Upper lobe of left lung (tissue), 6 donors: ENCODE measurements around the gene CENPN. TPM values are rescaled to one million over a fixed set of nuclear protein-coding genes. Genes with fewer than 3 reads are reported as not detected.

ENCODE experiments used
- ATAC-seq, 2 donors: fragments of 200-7000 bp; cut with Tn5 transposase; one replicate each; pipeline ENCODE4 v1.9.1; 2022; ENCODE audit warnings: mild to moderate bottlenecking in 2 of 2, moderate library complexity in 2 of 2; ENCODE audit not compliant: low FRiP score in 2 of 2
- DNase-seq, 2 donors: peaks; one replicate each; pipeline ENCODE4 v3.0.0-alpha.2; 2019 to 2020
- H3K27ac ChIP-seq, 4 donors: fragments of 200-600 bp; sonication (generic); one replicate each; pipeline ENCODE4 v1.5.1; 2016 to 2019
- H3K27me3 ChIP-seq, 4 donors: fragments of 200-600 bp; sonication (generic); one replicate each; pipeline ENCODE4 v1.5.1; 2017 to 2019
- H3K36me3 ChIP-seq, 4 donors: fragments of 200-600 bp; sonication (generic); one replicate each; pipeline ENCODE4 v1.5.1; 2016 to 2019
- H3K4me1 ChIP-seq, 4 donors: fragments of 200-600 bp; sonication (generic); one replicate each; pipeline ENCODE4 v1.5.1; 2018 to 2019
- H3K4me3 ChIP-seq, 4 donors: fragments of 200-600 bp; sonication (generic); one replicate each; pipeline ENCODE4 v1.5.1; 2017 to 2019; ENCODE audit warnings: mild to moderate bottlenecking in 2 of 4, moderate library complexity in 1 of 4
- H3K9me3 ChIP-seq, 4 donors: fragments of 200-600 bp; sonication (generic); one replicate each; pipeline ENCODE4 v1.5.1; 2018 to 2019
- EP300 ChIP-seq, 4 donors: sonication (generic); formaldehyde crosslinking; IDR thresholded peaks; one replicate each; pipeline ENCODE4 v1.5.1; 2017; ENCODE audit warnings: antibody characterized with exemption in 4 of 4, control low read depth in 2 of 4
- POLR2A ChIP-seq, 4 donors: fragments of 450-650 bp; IDR thresholded peaks; one replicate each; pipeline ENCODE4 v1.5.1; 2016 to 2017; ENCODE audit warnings: antibody characterized with exemption in 4 of 4, mild to moderate bottlenecking in 2 of 4
- POLR2AphosphoS5 ChIP-seq, 2 donors: sonication (generic); formaldehyde crosslinking; IDR thresholded peaks; one replicate each; pipeline ENCODE4 v1.5.1; 2017; ENCODE audit warnings: antibody characterized with exemption in 2 of 2
- WGBS, 2 donors: methylation state at CpG; one replicate each; pipeline ENCODE4 v1.1.5; 2017 to 2018; 5-methylcytosine and 5-hydroxymethylcytosine counted together
- total RNA-seq, 6 donors: library from RNA; depleted of rRNA in 4 of 6; stranded (reverse); fragments of >200 nt in 4 of 6; gene quantifications; one replicate each; pipeline versions ENCODE4 v1.1.0 to v1.2.1, GENCODE V29; 2016 to 2021
- TF ChIP-seq, protein P1 (sequence below), 6 experiments: fragments of 450-650 bp in 4 of 6; fragments of 200-600 bp in 2 of 6; sonication (generic) in 2 of 6; IDR thresholded peaks; one replicate each; pipeline ENCODE4 v1.5.1; 2016 to 2019; ENCODE audit warnings: antibody characterized with exemption in 6 of 6
- donor health status: DM: no; HTN: no; CAD: no; lungs with moderate emphysema.
- donor health status: DM: no; HTN: yes; CAD: no; lungs with severe emphysema.

Gene CENPN
- total RNA-seq, 6 donors from 2014 or later = 3.1 to 10.9 (median 7.1) TPM

DNA sequence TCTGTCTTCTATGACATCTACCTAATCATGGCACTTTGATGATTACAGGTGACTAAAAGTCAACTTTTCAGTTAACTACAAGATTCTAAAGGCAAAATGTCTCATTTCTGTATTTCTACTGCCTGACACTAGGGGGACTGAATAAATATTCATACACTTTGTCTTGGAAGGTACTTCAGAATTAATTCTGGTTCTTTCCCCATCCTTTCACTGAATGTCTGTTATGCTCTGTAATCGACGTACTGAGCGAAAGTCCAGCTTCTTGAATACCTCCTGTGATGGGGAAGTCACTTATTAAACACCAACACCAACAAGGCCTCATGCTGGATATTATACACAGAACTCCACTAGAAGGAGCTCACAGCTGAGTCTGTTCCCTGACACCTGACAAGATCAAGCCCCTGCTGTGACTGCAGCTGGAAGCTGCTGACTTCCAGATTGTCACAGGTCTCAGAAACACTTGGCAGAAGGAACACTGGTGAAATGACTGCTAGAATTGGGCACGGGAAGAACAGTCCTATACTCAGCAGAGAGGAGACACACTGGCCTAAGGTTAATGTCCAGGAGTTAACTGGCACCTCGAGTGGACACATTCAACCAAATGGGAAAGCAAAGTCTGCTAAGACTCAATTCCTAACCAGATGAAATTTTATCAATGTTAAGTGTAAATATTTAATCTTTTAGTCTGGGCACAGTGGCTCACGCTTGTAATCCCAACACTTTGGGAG is 32.2 kb upstream of the CENPN start:
- Histone ChIP-seq H3K4me1 (no peaks in the 10 kb centered on the region), H3K36me3 (peaks cover 0 to 21% (median 7%) of the 10 kb centered on the region in 4 donors), H3K27me3 (no peaks in the 10 kb centered on the region), H3K9me3 (no peaks in the 10 kb centered on the region), H3K27ac (no peak overlapping the region), H3K4me3 (no peak overlapping the region)
- no peak for ATAC-seq
- TF ChIP-seq, protein P1, sequence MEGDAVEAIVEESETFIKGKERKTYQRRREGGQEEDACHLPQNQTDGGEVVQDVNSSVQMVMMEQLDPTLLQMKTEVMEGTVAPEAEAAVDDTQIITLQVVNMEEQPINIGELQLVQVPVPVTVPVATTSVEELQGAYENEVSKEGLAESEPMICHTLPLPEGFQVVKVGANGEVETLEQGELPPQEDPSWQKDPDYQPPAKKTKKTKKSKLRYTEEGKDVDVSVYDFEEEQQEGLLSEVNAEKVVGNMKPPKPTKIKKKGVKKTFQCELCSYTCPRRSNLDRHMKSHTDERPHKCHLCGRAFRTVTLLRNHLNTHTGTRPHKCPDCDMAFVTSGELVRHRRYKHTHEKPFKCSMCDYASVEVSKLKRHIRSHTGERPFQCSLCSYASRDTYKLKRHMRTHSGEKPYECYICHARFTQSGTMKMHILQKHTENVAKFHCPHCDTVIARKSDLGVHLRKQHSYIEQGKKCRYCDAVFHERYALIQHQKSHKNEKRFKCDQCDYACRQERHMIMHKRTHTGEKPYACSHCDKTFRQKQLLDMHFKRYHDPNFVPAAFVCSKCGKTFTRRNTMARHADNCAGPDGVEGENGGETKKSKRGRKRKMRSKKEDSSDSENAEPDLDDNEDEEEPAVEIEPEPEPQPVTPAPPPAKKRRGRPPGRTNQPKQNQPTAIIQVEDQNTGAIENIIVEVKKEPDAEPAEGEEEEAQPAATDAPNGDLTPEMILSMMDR (IDR thresholded peaks at IDR 0.05) = peak in 3 of 6 experiments; percentile 10 to 18 (median 11)
- TF ChIP-seq EP300 (IDR thresholded peaks at IDR 0.05) = no peak
- peak in 1 of 2 donors; percentile 40 for TF ChIP-seq POLR2AphosphoS5 (IDR thresholded peaks at IDR 0.05)
- WGBS, 2 donors = 84 to 85% methylated on average over 6 of the region's 6 CpGs
- no peak for DNase-seq

- no peak overlapping the region for H3K4me3 ChIP-seq
- no peaks in the 10 kb centered on the region for H3K4me1 ChIP-seq
- WGBS, 2 donors = 96 to 97% methylated on average over 1 of the region's 1 CpG
- no peaks in the 10 kb centered on the region for H3K27me3 ChIP-seq
- H3K27ac ChIP-seq = no peak overlapping the region
- DNase-seq (no peak), ATAC-seq (no peak)
- peaks cover 0 to 22% (median 10%) of the 10 kb centered on the region in 4 donors for H3K36me3 ChIP-seq
- TF ChIP-seq POLR2A (IDR thresholded peaks at IDR 0.05) (no peak), EP300 (IDR thresholded peaks at IDR 0.05) (no peak), POLR2AphosphoS5 (IDR thresholded peaks at IDR 0.05) (no peak)
- TF ChIP-seq, protein P1 (IDR thresholded peaks at IDR 0.05) = no peak
- H3K9me3 ChIP-seq = no peaks in the 10 kb centered on the region
Observed at GRCh38 chr16:80976946-80977345, 30.1 kb upstream of the CENPN start.

DNA sequence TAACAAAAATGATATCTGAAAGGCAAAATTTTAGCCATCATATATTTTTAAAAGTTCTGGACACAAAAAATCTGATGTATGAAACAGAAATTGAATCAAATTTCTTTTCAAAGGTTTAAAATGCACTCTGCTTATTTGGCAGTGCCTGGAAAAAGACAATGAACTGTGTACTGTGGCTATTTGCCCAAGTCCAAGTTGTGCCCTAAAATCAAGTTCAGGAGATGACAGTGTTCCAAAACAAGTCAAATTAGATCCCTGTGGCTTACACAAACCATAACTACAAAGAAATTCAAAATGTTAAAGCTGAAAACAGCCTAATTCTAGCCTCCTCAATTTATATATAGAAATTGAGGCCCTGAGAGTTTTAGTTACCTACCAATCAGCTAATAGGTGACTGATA is 25.9 kb upstream of the CENPN start:
- Histone ChIP-seq H3K27ac (no peak overlapping the region), H3K4me1 (no peaks in the 10 kb centered on the region), H3K4me3 (no peak overlapping the region), H3K27me3 (no peaks in the 10 kb centered on the region), H3K36me3 (peaks cover 0 to 8% (median 7%) of the 10 kb centered on the region in 4 donors), H3K9me3 (no peaks in the 10 kb centered on the region)
- TF ChIP-seq POLR2AphosphoS5 (IDR thresholded peaks at IDR 0.05) = no peak
- TF ChIP-seq, protein P1 (IDR thresholded peaks at IDR 0.05) = no peak
- TF ChIP-seq EP300 (IDR thresholded peaks at IDR 0.05) = no peak
- TF ChIP-seq POLR2A (IDR thresholded peaks at IDR 0.05) = no peak
- DNase-seq (no peak), ATAC-seq (no peak)

- Histone ChIP-seq H3K36me3 (peaks cover 0 to 8% (median 7%) of the 10 kb centered on the region in 4 donors), H3K4me3 (no peak overlapping the region), H3K9me3 (no peaks in the 10 kb centered on the region), H3K27me3 (no peaks in the 10 kb centered on the region), H3K4me1 (no peaks in the 10 kb centered on the region), H3K27ac (no peak overlapping the region)
- DNase-seq = no peak
- TF ChIP-seq POLR2A (IDR thresholded peaks at IDR 0.05) = no peak
- TF ChIP-seq, protein P1 (IDR thresholded peaks at IDR 0.05) = no peak
- no peak for TF ChIP-seq POLR2AphosphoS5 (IDR thresholded peaks at IDR 0.05)
- TF ChIP-seq EP300 (IDR thresholded peaks at IDR 0.05) = no peak
- whole genome bisulfite sequencing, 2 donors = 71 to 72% methylated on average over 4 of the region's 4 CpGs
- no peak for ATAC-seq
Observed at GRCh38 chr16:80982646-80983045, 24.4 kb upstream of the CENPN start.
